Measurements from ENCODE around the gene KRTAP4-3. TPM values are rescaled to one million over a fixed set of nuclear protein-coding genes. Genes with fewer than 3 reads are reported as not detected.
"Not testable (repeated sequence)": the region's sequence is repeated elsewhere in the genome, so short reads cannot be mapped to it uniquely, and the experiment has no call there.

Gene KRTAP4-3
- total RNA-seq (2014; rRNA removed; shearing (Covaris generic)) = not detected in 2 replicates

DNA sequence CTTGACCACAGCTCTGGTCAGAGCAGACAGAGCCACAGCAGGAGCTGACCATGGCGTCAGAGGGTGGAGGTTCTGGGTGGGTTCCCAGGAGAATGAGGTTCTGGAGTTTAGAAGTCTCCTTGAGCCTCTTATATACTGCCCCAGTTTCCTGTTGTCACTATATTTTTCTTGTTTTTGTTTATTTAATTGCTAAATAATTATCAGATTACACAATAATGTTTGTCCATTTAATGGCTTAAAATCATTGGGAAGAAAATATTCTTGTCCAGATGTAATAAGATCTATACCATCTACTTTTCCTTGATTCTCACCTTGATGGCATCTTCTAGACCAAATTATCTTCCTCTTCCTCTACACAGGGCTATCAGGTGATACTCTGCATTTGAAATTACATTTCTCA lies at the start of gene KRTAP4-3:
Gene KRTAP4-3 (minus strand): TSS at position 101 of the 400 bp plus-strand sequence. CDS start 49 bp downstream, at position 52.
- no peak for DNase-seq (ENCODE audit: low read depth)

DNA sequence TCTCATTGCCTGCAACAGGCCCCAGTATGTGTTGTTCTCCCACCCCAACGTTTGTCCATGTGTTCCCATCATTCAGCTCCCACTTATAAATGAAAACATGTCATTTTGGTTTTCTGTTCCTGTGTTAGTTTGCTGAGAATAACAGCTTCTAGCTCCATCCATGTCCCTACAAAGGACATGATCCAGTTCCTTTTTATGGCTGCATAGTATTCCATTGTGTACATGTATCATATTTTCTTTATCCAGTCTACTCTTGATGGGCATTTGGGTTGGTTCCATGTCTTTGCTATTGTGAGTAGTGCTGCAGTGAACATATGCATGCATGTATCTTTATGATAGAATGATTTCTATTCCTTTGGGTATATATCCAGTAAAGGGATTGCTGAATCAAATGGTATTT lies 47.7 kb upstream of the KRTAP4-3 start:
- no peak for DNase-seq (ENCODE audit: low read depth)

DNA sequence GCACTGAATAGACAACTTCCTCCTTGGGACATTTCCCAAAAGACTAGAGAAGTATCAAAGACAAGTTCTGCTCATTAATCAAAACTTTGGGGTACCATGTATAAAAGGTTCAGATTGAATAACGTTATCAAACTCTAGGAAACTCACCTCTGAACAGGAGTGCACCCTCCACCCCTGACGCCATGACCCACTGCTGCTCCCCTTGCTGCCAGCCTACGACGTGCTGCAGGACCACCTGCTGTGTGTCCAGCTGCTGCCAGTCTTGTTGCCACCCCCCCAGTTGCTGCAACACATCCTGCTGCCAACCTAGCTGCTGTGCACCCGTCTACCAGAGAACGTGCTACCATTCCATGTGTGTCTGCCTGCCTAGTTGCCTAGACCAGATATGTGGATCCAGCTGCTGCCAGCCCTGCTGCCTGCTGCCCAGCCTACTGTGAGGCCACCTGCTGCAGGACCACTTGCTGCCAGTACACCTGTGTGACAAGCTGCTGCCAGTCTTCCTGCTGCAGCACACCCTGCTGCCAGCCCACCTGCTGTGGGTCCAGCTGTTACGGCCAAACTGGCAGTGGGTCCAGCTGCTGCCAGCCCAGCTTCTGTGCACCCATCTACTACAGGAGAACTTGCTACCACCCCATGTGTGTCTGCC lies 44.6 kb upstream of the KRTAP4-3 start:
- DNase-seq (ENCODE audit: low read depth) = no peak

DNA sequence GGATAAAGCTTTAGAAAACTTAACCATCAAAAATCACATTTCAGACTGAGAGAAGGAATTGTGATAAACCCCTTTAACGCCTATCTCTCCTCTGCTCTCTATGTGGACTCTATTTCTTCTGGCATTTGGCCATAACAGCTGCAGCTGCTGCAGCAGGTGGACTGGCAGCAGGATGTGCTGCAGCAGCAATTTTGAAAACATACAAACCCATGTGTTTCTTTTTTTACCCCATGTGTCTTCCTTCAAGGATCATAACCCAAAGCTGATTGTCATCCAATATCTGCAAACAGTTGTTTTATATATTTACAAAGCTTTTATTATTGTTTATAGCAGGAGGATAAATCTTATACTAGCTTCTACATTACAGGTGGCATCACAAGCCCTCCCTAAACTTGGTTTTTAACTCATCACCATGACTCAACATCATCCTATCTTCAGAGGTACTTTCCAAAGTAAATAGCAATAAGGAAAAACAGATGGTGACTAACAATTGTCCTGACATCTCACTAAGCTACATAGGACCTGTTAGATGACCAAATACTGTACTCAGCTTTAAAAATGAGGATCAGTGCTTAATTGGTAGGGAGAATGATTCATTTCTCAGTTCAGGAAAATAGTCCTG lies 43.9 kb upstream of the KRTAP4-3 start:
- peak; percentile 51 for DNase-seq (ENCODE audit: low read depth)

DNA sequence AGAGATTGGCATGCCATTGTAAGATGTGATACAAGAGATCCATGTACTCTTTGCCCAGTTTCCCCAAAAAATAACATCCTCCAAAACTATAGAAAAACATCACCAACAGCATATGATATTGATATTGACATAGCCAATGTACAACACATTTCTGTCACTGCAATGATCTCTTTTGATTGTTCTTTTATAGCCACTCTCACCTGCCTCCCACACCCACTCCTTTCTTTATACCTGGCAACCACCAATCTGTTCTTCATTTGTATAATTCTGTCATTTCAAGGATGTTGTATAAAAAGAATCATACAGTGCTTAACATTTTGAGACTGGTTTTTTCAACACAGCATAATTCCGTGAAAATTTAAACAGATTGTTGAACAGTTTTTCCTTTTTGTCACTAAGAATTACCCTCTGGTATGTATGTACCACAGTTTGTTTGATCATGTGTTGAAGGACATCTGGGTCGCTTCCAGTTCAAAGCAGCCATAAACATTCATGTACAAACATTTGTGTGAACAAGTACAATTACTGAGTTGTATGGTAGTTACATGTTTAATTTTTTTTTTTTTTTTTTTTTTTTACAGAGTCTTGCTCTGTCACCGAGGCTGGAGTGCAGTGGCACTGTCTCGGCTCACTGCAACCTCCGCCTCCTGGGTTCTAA lies 31.5 kb upstream of the KRTAP4-3 start:
- DNase-seq (ENCODE audit: low read depth) = no peak

DNA sequence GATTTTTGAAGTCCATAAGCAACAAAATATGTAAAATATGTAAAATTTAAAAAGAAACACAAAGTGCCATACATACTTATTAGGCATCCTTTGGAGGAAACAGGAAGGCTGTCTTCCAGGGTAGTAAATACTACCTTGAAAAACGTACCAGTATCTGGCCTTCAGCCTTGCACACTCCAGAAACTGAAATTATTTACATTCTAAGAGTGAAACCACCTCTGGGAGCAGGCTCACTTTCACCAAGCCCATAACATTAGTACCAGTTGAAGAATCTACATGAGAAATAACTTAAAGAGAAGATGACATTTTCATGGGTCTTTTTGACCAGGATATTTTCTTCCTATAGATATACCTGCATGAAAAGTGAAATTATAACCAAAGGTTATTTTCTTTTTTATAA lies 28.0 kb upstream of the KRTAP4-3 start:
- no peak for DNase-seq (ENCODE audit: low read depth)

DNA sequence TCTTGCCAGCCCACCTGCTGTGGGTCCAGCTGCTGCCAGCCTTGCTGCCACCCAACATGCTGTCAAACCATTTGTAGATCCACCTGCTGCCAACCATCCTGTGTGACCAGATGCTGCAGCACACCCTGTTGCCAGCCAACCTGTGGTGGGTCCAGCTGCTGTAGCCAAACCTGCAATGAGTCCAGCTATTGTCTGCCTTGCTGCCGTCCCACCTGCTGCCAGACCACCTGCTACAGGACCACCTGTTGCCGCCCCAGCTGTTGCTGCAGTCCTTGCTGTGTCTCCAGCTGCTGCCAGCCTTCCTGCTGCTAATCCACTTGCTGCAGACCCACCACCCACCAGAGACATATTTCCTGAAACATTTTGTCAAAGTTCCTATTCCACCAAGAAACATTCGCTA lies 22.3 kb upstream of the KRTAP4-3 start:
- no peak for DNase-seq (ENCODE audit: low read depth)

DNA sequence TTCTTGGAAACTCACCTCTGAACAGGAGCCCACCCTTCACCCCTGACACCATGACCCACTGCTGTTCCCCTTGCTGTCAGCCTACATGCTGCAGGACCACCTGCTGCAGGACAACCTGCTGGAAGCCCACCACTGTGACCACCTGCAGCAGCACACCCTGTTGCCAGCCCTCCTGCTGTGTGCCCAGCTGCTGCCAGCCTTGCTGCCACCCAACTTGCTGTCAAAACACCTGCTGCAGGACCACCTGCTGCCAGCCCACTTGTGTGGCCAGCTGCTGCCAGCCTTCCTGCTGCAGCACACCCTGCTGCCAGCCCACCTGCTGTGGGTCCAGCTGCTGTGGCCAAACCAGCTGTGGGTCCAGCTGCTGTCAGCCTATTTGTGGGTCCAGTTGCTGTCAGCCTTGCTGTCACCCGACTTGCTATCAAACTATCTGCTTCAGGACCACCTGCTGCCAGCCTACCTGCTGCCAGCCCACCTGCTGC lies 21.9 kb upstream of the KRTAP4-3 start, which contains the start of gene KRTAP9-1:
Gene KRTAP9-1 (plus strand): TSS at position 51 of the 482 bp plus-strand sequence. CDS start 0 bp downstream, at position 51.
- not testable (repeated sequence) for DNase-seq (ENCODE audit: low read depth)

DNA sequence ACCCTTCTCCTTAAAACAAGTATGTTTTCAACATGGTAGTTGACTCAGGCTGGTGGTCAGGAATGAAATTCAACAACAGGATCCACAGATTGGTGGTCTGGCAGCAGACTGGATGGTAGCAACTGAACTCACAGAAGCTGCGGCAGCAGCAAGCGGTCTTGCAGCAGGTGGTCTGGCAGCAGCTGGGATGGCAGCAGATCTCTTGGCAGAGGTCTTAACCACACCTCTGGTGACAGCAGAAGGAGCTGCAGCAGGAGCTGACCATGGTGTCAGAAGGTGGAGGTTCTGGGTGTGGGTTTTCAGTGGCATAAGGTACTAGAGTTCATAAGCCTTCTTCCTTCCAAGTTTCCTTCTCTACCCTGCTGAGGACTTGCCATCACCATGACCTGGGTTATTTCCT lies 18.9 kb upstream of the KRTAP4-3 start:
- DNase-seq (ENCODE audit: low read depth) = no peak

DNA sequence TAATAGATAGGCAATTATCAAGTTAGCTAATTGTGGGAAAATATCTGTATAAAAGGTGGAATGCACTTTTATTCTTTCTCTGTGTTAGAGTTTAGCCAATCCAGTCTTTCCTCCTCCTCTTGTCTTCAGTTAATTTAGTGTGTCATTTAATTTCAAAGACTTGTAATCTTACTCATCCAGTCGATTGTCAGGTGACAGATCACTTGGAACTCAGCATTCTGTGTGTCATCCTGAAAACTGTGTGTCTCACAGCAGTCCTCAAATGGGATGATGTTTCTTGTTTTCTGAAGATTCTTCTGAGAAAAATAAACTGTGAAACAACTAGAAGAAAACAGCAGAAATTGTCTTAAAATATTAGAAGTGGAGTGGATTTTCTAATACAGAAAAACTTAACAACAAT lies 17.0 kb upstream of the KRTAP4-3 start:
- peak; percentile 9 for DNase-seq (ENCODE audit: low read depth)

DNA sequence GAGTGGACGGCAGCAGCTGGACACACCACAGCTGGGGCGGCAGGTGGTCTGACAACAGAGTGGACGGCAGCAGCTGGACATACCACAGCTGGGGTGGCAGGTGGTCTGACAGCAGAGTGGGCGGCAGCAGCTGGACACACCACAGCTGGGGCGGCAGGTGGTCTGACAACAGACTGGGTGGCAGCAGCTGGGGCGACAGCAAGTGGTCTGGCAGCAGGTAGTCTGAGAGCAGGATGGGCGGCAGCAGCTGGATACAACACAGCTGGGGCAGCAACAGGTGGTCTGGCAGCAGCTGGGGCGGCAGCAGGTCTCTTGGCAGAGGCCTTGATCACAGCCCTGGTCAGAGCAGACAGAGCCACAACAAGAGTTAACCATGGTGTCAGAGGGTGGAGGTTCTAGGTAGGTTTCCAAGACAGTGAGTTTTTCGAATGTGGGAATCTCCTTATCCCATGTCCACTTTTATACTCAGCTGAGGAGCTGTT lies 16.5 kb upstream of the KRTAP4-3 start, which contains the start of gene KRTAP4-1:
Gene KRTAP4-1 (minus strand): TSS at position 432 of the 482 bp plus-strand sequence. CDS start 57 bp downstream, at position 375.
- DNase-seq (ENCODE audit: low read depth) = no peak

DNA sequence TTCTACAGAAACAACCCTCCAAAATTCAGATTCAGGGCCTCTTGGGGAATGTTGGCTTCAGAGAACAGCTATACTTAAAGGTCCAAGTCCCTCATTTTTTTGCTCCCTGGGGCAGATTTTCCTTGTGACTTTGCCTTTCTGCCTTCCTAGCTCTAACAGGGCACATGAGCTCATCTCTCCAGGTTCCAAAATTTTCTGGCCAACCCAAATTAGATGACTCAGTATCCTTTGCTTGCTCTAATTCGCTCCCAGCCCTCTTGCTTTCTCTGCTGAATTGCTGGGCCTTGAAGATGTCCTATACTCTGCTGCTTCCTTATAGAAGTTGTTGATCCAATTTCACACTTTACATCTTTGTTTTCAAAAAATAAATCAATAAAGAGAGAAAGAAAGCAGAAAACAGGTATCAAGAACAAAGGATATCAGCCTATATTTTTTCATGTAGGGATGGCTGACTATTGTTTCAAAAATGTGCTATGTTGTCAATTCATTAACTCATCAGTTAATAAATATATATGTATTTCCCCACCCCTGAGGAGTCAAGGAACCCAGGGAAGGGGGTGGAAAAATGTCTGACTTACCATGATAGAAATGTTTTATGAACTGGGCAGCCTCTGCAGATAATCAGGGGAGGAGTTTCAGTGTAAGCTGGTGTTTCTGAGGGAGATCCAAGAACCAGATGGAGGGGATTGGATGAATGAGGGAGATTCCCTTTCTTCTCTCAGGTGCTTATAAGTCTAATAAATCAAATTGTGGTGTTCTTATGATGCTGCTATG lies 11.0 kb upstream of the KRTAP4-3 start:
- peak; percentile 34 for DNase-seq (ENCODE audit: low read depth)

DNA sequence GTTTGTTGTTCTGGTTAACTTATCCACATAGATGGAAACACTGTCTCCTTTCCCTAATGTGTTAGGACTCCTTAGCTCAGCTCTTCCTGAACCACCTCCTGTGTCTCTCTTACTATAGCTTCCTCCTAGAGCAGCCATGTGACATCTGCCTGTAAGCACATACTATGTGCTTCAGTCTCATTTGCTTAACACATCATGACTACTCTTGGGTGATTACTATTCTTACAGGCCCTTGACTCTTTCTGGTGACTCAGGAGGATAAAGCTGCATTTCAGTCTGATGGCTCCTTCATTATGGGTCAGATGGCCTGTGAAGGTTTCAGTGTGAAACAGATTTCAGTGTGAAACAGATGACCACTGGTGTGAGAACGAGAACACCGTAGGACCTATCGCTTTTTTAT lies 10.3 kb upstream of the KRTAP4-3 start:
- DNase-seq (ENCODE audit: low read depth) = peak; percentile 48

DNA sequence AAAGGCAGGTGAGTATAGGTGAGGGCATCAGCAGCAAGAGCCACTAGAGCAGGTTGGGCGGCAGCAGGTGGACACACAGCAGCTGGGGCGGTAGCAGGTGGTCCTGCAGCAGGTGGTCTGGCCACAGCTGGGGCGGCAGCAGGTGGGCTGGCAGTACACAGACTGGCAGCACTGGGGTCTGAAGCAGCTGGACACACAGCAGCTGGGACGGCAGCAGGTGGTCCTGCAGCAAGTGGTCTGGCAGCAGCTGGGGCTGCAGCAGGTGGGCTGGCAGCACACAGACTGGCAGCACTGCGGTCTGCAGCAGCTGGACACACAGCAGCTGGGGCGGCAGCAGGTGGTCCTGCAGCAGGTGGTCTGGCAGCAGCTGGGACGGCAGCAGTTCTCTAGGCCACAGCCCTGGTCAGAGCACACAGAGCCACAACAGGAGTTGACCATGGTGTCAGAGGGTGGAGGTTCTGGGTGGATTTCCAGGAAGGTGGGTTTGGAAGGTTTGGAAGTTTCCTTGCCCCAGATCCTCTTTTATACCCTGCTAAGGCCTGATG lies 9.8 kb upstream of the KRTAP4-3 start, which contains the start of gene KRTAP4-2:
Gene KRTAP4-2 (minus strand): TSS at position 495 of the 545 bp plus-strand sequence. CDS start 57 bp downstream, at position 438.
- DNase-seq (ENCODE audit: low read depth) = no peak

DNA sequence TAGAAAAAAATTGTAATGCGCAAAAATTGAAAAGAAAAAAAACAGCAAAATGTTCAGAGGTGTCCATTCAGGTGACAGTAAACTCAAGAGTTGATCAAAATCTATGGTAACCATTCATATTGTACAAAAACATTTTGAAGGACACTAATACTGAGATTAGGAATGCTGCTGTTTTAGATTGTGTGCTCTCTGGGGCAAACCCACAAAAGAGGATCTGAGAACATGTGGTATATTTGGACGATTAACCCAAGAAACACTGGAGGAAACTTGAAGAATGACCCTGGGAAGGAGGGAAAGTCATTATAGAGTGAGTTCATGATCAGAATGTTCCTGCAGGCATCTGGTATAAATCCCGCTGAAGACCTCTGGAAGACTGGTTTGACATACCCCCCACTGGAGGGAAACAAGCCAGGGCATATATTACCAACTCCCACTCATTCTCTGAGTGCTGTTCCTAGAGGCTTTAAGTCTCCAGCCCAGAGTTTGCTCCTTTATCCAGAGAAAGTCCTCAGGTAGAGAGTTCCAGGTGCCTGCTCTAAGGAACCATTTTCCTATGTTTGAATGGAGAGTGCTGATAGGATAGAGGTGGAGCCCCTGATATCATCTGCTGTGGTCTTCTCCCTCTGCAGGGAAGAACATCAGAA lies 8.8 kb upstream of the KRTAP4-3 start:
- no peak for DNase-seq (ENCODE audit: low read depth)

DNA sequence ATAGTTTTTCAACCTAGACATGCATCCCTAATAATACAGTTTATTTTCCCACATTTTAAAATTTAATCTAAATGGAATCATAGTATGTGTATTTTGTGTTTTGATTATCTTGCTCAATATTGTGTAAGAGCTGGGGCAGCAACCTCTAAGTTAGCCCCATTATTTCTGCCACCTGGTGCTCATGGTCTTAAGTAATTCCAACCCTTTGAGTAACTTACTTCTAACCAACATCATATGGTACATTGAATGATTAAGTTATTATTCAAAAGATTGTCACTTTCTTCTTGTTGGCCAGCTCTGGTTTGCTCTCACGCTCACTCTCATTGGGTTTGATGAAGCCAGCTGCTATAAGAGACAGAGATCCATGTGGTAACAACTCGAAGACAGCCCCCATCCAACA lies 3.9 kb upstream of the KRTAP4-3 start:
- no peak for DNase-seq (ENCODE audit: low read depth)

DNA sequence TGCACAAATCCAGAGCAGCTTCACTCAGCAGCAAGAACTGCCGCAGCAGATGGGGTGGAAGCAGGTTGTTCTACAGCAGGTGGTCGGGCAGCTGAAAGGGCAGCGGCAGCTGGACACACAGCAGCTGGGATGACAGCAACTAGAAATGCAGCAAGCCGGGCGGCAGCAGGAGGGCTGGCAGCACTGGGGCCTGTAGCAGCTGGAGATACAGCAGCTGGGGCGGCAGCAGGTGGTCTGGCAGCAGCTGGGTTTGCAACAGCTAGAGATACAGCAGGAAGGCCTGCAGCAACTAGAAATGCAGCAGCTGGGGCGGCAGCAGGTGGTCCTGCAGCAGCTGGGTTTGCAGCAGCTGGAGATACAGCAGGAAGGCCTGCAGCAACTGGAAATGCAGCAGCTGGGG lies 460 bp downstream of the KRTAP4-3 start:
- DNase-seq (ENCODE audit: low read depth) = no peak

DNA sequence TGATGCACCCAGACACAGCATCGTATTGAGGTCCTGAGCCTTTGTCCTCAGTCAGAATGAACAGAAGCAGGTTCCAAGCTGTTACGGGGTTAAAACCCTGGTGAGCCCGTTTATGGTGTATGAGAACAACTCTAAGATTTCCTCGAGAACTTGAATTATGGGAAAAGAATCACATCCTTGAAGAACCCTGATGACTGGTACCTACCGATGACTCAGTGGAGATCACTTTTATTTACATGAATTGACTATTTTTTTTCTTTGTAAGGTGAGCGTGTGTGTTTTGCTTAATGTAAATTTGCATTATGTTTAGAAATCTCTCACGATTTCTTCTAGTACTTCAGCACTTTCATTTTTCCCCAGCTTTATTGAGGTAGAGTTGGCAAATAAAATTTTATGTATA lies 4.2 kb downstream of the KRTAP4-3 start:
- peak; percentile 50 for DNase-seq (ENCODE audit: low read depth)

DNA sequence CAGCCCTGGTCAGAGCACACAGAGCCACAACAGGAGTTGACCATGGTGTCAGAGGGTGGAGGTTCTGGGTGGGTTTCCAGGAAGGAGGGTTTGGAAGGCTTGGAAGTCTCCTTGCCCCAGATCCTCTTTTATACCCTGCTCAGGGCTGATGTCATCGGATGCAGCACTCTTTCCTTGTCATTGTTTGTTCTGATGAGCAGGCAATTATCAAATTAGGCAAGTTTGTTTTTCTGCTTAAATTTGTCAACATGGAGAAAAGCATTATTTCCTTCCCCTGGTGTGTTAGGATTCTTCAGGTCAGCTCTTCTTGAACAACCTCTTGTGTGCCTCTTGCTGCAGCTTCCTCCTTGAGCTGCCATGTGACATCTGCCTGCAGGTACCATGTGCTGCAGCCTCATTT lies 7.4 kb downstream of the KRTAP4-3 start, which contains the start of gene KRTAP4-4:
Gene KRTAP4-4 (minus strand): TSS at position 101 of the 400 bp plus-strand sequence. CDS start 57 bp downstream, at position 44.
- no peak for DNase-seq (ENCODE audit: low read depth)

DNA sequence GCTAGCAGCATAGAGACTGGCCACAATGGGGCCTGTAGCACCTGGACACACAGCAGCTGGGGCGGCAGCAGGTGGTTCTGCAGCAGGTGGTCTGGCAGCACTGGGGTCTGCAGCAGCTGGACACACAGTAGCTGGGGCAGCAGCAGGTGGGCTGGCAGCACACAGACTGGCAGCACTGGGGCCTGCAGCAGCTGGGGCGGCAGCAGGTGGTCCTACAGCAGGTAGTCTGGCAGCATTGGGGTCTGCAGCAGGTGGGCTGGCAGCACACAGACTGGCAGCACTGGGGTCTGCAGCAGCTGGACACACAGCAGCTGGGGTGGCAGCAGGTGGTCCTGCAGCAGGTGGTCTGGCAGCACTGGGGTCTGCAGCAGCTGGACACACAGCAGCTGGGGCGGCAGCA lies 7.8 kb downstream of the KRTAP4-3 start:
- DNase-seq (ENCODE audit: low read depth) = not testable (repeated sequence)

DNA sequence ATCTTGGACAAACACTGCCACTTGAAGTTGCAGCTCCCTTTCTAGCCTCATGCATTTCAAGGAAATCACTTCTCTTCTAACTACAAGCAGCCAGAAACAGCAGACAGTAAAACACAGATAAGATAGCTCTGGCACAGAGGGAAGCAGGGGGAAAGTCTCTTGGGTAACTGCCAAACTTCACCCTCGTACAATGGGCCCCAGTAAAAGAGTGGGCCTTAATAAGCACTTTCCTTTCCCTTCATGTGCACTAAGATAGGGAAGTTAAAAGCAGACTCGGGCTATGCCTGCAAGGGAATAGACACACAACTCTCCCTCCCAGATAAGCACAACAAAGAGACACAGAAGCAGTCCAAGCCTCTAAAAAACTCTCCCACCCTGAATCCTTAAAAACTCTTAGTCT lies 14.2 kb downstream of the KRTAP4-3 start:
- no peak for DNase-seq (ENCODE audit: low read depth)

Measured in M059J (cell line).